Measurements from ENCODE around the gene GCH1. TPM values are rescaled to one million over a fixed set of nuclear protein-coding genes. Genes with fewer than 3 reads are reported as not detected.

GCH1 gene
- total RNA-seq (2022) (7.1 and 8.6 TPM in 2 replicates), Bru-seq, nascent RNA (percentile 50 among the genes with signal in this experiment), BruChase-seq, experiment 1, labeled RNA remaining after a 6-hour chase (percentile 56 among the genes with signal in this experiment), BruChase-seq, experiment 2, labeled RNA remaining after a 2-hour chase (percentile 45 among the genes with signal in this experiment)
- long read RNA-seq, transcript GCH1-207 (6 exons, 2,923 nt): major isoform, 14 of 17 reads
- long read RNA-seq, partial matches to known transcripts: 0 of 17 reads
- long read RNA-seq, other reads (novel, unspliced or antisense): 2 of 17 reads

GRCh38 chr14:54902521-54903420 lies at the start of gene GCH1:
TSS of gene GCH1 (minus strand) at chr14:54902826. CDS start at chr14:54902663, 163 bp downstream.
- peak; percentile 8 for TF ChIP-seq CTCF (IDR thresholded peaks at IDR 0.05; ENCODE audit: unreplicated experiment)
- Mint-ChIP-seq H3K9me3 (ENCODE audit: unreplicated experiment) (no peaks in the 10 kb centered on the region), H3K36me3 (ENCODE audit: insufficient read depth, unreplicated experiment) (no peaks in the 10 kb centered on the region), H3K4me3 (ENCODE audit: unreplicated experiment) (peak within 1 kb of the TSS; percentile 75), H3K27me3 (ENCODE audit: insufficient read depth, unreplicated experiment) (no peaks in the 10 kb centered on the region), H3K4me1 (ENCODE audit: insufficient read depth, unreplicated experiment) (no peaks in the 10 kb centered on the region), H3K27ac (ENCODE audit: low read depth, unreplicated experiment) (no peak within 1 kb of the TSS)
- POLR2A ChIA-PET: interaction anchor here (0.6 to 3.7 kb wide), 21 partner anchors 9 to 670 kb away, joined by 3 to 35 read pairs (median 3); partner anchors contain the start of genes MAPK1IP1L, SOCS4 and WDHD1
- DNase-seq (ENCODE audit: unreplicated experiment): peak; percentile 60
- BruUV-seq (replicated peaks): no TSS peak
- CTCF ChIA-PET: interaction anchor here (0.5 to 2.1 kb wide), 9 partner anchors 9 to 1162 kb away, joined by 3 to 10 read pairs (median 4); no protein-coding TSS in a partner anchor
- intact Hi-C loops (cut with micrococcal nuclease): loop anchor here (5.0 kb wide), 1 partner anchor 75 kb away; no protein-coding TSS in a partner anchor

- DNase-seq (ENCODE audit: unreplicated experiment): no peak
- Mint-ChIP-seq H3K36me3 (ENCODE audit: insufficient read depth, unreplicated experiment) (peaks cover 11% of the 10 kb centered on the region), H3K27me3 (ENCODE audit: insufficient read depth, unreplicated experiment) (no peaks in the 10 kb centered on the region), H3K4me3 (ENCODE audit: unreplicated experiment) (no peak overlapping the region), H3K4me1 (ENCODE audit: insufficient read depth, unreplicated experiment) (no peaks in the 10 kb centered on the region), H3K27ac (ENCODE audit: low read depth, unreplicated experiment) (no peak overlapping the region), H3K9me3 (ENCODE audit: unreplicated experiment) (no peaks in the 10 kb centered on the region)
- TF ChIP-seq CTCF (IDR thresholded peaks at IDR 0.05; ENCODE audit: unreplicated experiment): no peak
- ChIA-PET CTCF (no interaction called here), POLR2A (no interaction called here)
- BruUV-seq (replicated peaks): no TSS peak
- intact Hi-C loops (cut with micrococcal nuclease): no loop called here
Measured at GRCh38 chr14:54947230-54947629, 44.6 kb upstream of the GCH1 start.

- no TSS peak for BruUV-seq (replicated peaks)
- intact Hi-C loops (cut with micrococcal nuclease): no loop called here
- Mint-ChIP-seq H3K27ac (ENCODE audit: low read depth, unreplicated experiment) (no peak overlapping the region), H3K4me1 (ENCODE audit: insufficient read depth, unreplicated experiment) (no peaks in the 10 kb centered on the region), H3K27me3 (ENCODE audit: insufficient read depth, unreplicated experiment) (no peaks in the 10 kb centered on the region), H3K4me3 (ENCODE audit: unreplicated experiment) (no peak overlapping the region), H3K9me3 (ENCODE audit: unreplicated experiment) (no peaks in the 10 kb centered on the region), H3K36me3 (ENCODE audit: insufficient read depth, unreplicated experiment) (peaks cover 11% of the 10 kb centered on the region)
- ChIA-PET CTCF (no interaction called here), POLR2A (no interaction called here)
- TF ChIP-seq CTCF (IDR thresholded peaks at IDR 0.05; ENCODE audit: unreplicated experiment): no peak
- no peak for DNase-seq (ENCODE audit: unreplicated experiment)
Measured at GRCh38 chr14:54946500-54946899, 43.9 kb upstream of the GCH1 start.

GRCh38 chr14:54944737-54945391 lies 42.2 kb upstream of the GCH1 start:
- no peak for TF ChIP-seq CTCF (IDR thresholded peaks at IDR 0.05; ENCODE audit: unreplicated experiment)
- CTCF ChIA-PET: interaction anchor here (0.6 kb wide), 1 partner anchor 10 kb away, joined by 3 read pairs; no protein-coding TSS in a partner anchor
- Mint-ChIP-seq H3K27me3 (ENCODE audit: insufficient read depth, unreplicated experiment) (no peaks in the 10 kb centered on the region), H3K9me3 (ENCODE audit: unreplicated experiment) (no peaks in the 10 kb centered on the region), H3K4me1 (ENCODE audit: insufficient read depth, unreplicated experiment) (no peaks in the 10 kb centered on the region), H3K4me3 (ENCODE audit: unreplicated experiment) (no peak overlapping the region), H3K36me3 (ENCODE audit: insufficient read depth, unreplicated experiment) (peaks cover 11% of the 10 kb centered on the region), H3K27ac (ENCODE audit: low read depth, unreplicated experiment) (no peak overlapping the region)
- no TSS peak for BruUV-seq (replicated peaks)
- POLR2A ChIA-PET: no interaction called here
- DNase-seq (ENCODE audit: unreplicated experiment): no peak
- intact Hi-C loops (cut with micrococcal nuclease): no loop called here

Data from MCF 10A (cell line).